K562 (cell line): ENCODE data around the gene SORBS2. TPM values are rescaled to one million over a fixed set of nuclear protein-coding genes. Genes with fewer than 3 reads are reported as not detected.
A peak's percentile ranks its signal among the peaks of the same experiment; 100 is the strongest.

Experiments
- ATAC-seq: fragments of 200-7000 bp; cut with Tn5 transposase; 3 replicates; pipeline ENCODE4 v1.9.1; 2020; ENCODE audit warnings: moderate library complexity
- BruUV-seq: library from RNA; stranded (reverse); fragments of 400-500 nt; replicated peaks from 2 replicates; lab custom pipeline; 2021; lab: Mats Ljungman, UMichigan
- CTCF ChIA-PET: fragments of 300-600 bp; formaldehyde crosslinking; extraction: SDS; loops from one replicate; lab custom pipeline; 2021; ENCODE audit warnings: low intra/inter-chr PET ratio; lab: Yijun Ruan, JAX
- POLR2A ChIA-PET: fragments of 300-600, 350-650 bp; sonication (Branson Sonifier 250); formaldehyde crosslinking; extraction: SDS; loops from one replicate; lab custom pipeline; 2021; ENCODE audit warnings: antibody characterized with exemption, inconsistent platforms; lab: Yijun Ruan, JAX
- DNase-seq, 4 experiments: peaks; one replicate each; pipeline versions ENCODE4 v3.0.0 to v3.0.0-alpha.2; 2011 to 2018; ENCODE audit warnings: low spot score in 3 of 4, mixed read lengths in 3 of 4; ENCODE audit errors: extremely low read depth in 1 of 4
- FAIRE-seq: peaks from 2 replicates; lab custom pipeline; 2011; peaks lifted over from hg19 to GRCh38; lab: Jason Lieb, UNC
- H2AFZ ChIP-seq: 2 replicates; pipeline ENCODE4 v1.6.0; 2011; ENCODE audit warnings: low read depth, low read length, control low read depth, inconsistent platforms
- H3K27ac ChIP-seq: fragments of 200-600 bp; 3 replicates; pipeline ENCODE4 v1.8.0; 2011; ENCODE audit warnings: low read depth, mild to moderate bottlenecking, control low read depth, inconsistent platforms, low read length, moderate library complexity, mixed read lengths; ENCODE audit errors: extremely low read depth
- H3K27me3 ChIP-seq, 2 experiments: fragments of 300-600 bp in 1 of 2; 2 replicates in 1 of 2; 3 replicates in 1 of 2; pipeline versions ENCODE4 v1.6.0 to v1.8.0; 2011; ENCODE audit warnings: inconsistent platforms in 2 of 2, low read length in 2 of 2, mild to moderate bottlenecking in 1 of 2, mixed read lengths in 1 of 2, moderate library complexity in 1 of 2; ENCODE audit not compliant: control insufficient read depth in 2 of 2, insufficient read depth in 2 of 2
- H3K36me3 ChIP-seq: fragments of 300-600 bp; 3 replicates; pipeline ENCODE4 v1.8.0; 2011; ENCODE audit warnings: mild to moderate bottlenecking, low read length, inconsistent platforms; ENCODE audit not compliant: control insufficient read depth, insufficient read depth
- H3K4me1 ChIP-seq, 2 experiments: fragments of 200-600 bp in 1 of 2; replicated peaks in 1 of 2; 2 replicates in 1 of 2; 3 replicates in 1 of 2; pipeline versions ENCODE4 v1.5.1 to v1.8.0; 2011; ENCODE audit warnings: inconsistent platforms in 2 of 2, low read length in 2 of 2, mild to moderate bottlenecking in 1 of 2, mixed read lengths in 1 of 2, moderate library complexity in 1 of 2; ENCODE audit not compliant: control insufficient read depth in 2 of 2, insufficient read depth in 2 of 2
- H3K4me2 ChIP-seq: 2 replicates; pipeline ENCODE4 v1.6.1; 2011; ENCODE audit warnings: low read length, control low read depth, inconsistent platforms, mixed read lengths; ENCODE audit not compliant: insufficient read depth
- H3K4me3 ChIP-seq: fragments of 200-600 bp; sonication (generic), shearing (Covaris generic); 2 replicates; pipeline ENCODE4 v1.5.1; 2016; ENCODE audit warnings: control low read depth, inconsistent platforms
- H3K79me2 ChIP-seq: fragments of 200-600 bp; 3 replicates; pipeline ENCODE4 v1.8.0; 2011; ENCODE audit warnings: low read length, inconsistent platforms; ENCODE audit not compliant: control insufficient read depth, insufficient read depth
- H3K9ac ChIP-seq, 2 experiments: 2 replicates each; pipeline versions ENCODE4 v1.6.0 to v1.6.1; 2011; ENCODE audit warnings: low read depth in 2 of 2, low read length in 2 of 2, control low read depth in 1 of 2, inconsistent platforms in 1 of 2, mild to moderate bottlenecking in 1 of 2, mixed read lengths in 1 of 2; ENCODE audit not compliant: insufficient read depth in 1 of 2
- H3K9me1 ChIP-seq: one replicate; pipeline ENCODE4 v1.6.0; 2011; ENCODE audit warnings: inconsistent platforms, mild to moderate bottlenecking, low read length, moderate library complexity; ENCODE audit not compliant: control insufficient read depth, insufficient read depth
- H3K9me3 ChIP-seq: replicated peaks from 2 replicates; pipeline ENCODE4 v1.5.1; 2011; ENCODE audit warnings: low read depth, low read length, inconsistent platforms; ENCODE audit not compliant: control insufficient read depth, insufficient read depth
- H4K20me1 ChIP-seq: replicated peaks from 2 replicates; pipeline ENCODE4 v1.6.1; 2011; ENCODE audit warnings: low read length, inconsistent platforms, mixed read lengths; ENCODE audit not compliant: control insufficient read depth, insufficient read depth
- CBX8 ChIP-seq: fragments of 200-600 bp; sonication (generic); IDR thresholded peaks from 2 replicates; pipeline ENCODE4 v1.6.1; 2012; ENCODE audit warnings: borderline replicate concordance, mixed run types, low read depth, mild to moderate bottlenecking, moderate library complexity, mixed read lengths, low read length, control low read depth, inconsistent platforms; ENCODE audit not compliant: poor library complexity, severe bottlenecking; ENCODE audit errors: extremely low read depth
- CHD4 ChIP-seq: fragments of 200-600 bp; sonication (generic); IDR thresholded peaks from 3 replicates; pipeline ENCODE4 v1.6.1; 2012; ENCODE audit warnings: low read depth, mild to moderate bottlenecking, mixed read lengths, low read length, inconsistent platforms; ENCODE audit not compliant: insufficient read depth, insufficient replicate concordance, poor library complexity, severe bottlenecking
- MEF2D ChIP-seq: conservative IDR thresholded peaks from 2 replicates; pipeline ENCODE4 v1.6.1; 2016; ENCODE audit warnings: low read depth, missing genetic modification characterization, missing compliant biosample characterization
- SIN3A ChIP-seq, 2 experiments: fragments of 150-350 bp in 1 of 2; IDR thresholded peaks; 2 replicates each; pipeline ENCODE4 v1.6.1; 2011 to 2016; ENCODE audit warnings: borderline replicate concordance in 2 of 2, low read depth in 2 of 2, low read length in 2 of 2, mild to moderate bottlenecking in 2 of 2, moderate library complexity in 2 of 2; ENCODE audit not compliant: control insufficient read depth in 1 of 2
- SMAD4 ChIP-seq: fragments of 250-450 bp; sonication (Bioruptor Pico); conservative IDR thresholded peaks from 2 replicates; pipeline ENCODE4 v1.8.0; 2021; ENCODE audit warnings: inconsistent platforms, mild to moderate bottlenecking, moderate library complexity
- TAF1 ChIP-seq: IDR thresholded peaks from 2 replicates; pipeline ENCODE4 v1.6.1; 2011; ENCODE audit warnings: mild to moderate bottlenecking, low read length, moderate library complexity; ENCODE audit not compliant: insufficient read depth, control insufficient read depth, severe bottlenecking; ENCODE audit errors: extremely low read depth
- ZNF583 ChIP-seq: fragments of 250-450 bp; sonication (Bioruptor Pico); IDR thresholded peaks from 2 replicates; pipeline ENCODE4 v1.4.0; 2020
- ZNF766 ChIP-seq: fragments of 200-800 bp; sonication (Bioruptor generic); conservative IDR thresholded peaks from 2 replicates; pipeline ENCODE4 v1.6.1; 2016; ENCODE audit warnings: missing genetic modification characterization, missing compliant biosample characterization
- WGBS: fragments of 100-300 bp; shearing (Covaris generic); methylation state at CpG from one replicate; pipeline ENCODE4 v1.1.6; 2016; ENCODE audit warnings: low coverage, mixed read lengths; ENCODE audit not compliant: insufficient coverage; ENCODE audit errors: missing lambda C conversion rate; 5-methylcytosine and 5-hydroxymethylcytosine counted together
- in situ Hi-C: fragments of 300-500 bp; cut with MboI; formaldehyde crosslinking; loops from 4 replicates; pipeline ENCODE4 v1.15.0; 2018; ENCODE audit warnings: inconsistent platforms, mixed read lengths
- intact Hi-C: fragments of 100-400 bp; cut with micrococcal nuclease; formaldehyde crosslinking; loops from 2 replicates; pipeline ENCODE4 v1.14.2; 2022
- polyA plus RNA-seq, 8 experiments: library from polyadenylated mRNA; depleted of rRNA in 4 of 8; stranded (reverse) in 5 of 8; unstranded in 3 of 8; fragments of >200 nt; fragmentation: Nextera tagmentation in 2 of 8; fragmentation: Illumina TruSeq in 1 of 8; extraction: Ambion mirVana in 2 of 8; extraction: Trizol in 1 of 8; gene quantifications; 2 replicates each; pipeline versions ENCODE4 v1.2.1 to v1.2.3, GENCODE V29; 2011 to 2014; ENCODE audit warnings: inconsistent platforms in 1 of 8, missing spikeins in 1 of 8
- total RNA-seq, 7 experiments: library from RNA; depleted of rRNA in 6 of 7; stranded (reverse); fragments of >200 nt in 6 of 7; fragmentation: Illumina TruSeq in 2 of 7; extraction: Trizol in 2 of 7; gene quantifications; 2 replicates each; pipeline versions ENCODE4 v1.2.1 to v1.2.3, GENCODE V29; 2011 to 2021; ENCODE audit warnings: low replicate concordance in 1 of 7
- TF ChIP-seq, protein P1 (sequence below): fragments of 450-650 bp; IDR thresholded peaks from one replicate; pipeline ENCODE4 v1.6.1; 2018; ENCODE audit warnings: mild to moderate bottlenecking, moderate library complexity; ENCODE audit not compliant: partially characterized antibody
- TF ChIP-seq, protein P2 (sequence below), 2 experiments: IDR thresholded peaks in 1 of 2; conservative IDR thresholded peaks in 1 of 2; 2 replicates each; pipeline ENCODE4 v1.6.1; 2016; ENCODE audit warnings: low read depth in 2 of 2, mild to moderate bottlenecking in 1 of 2, missing compliant biosample characterization in 1 of 2, missing genetic modification characterization in 1 of 2, moderate library complexity in 1 of 2
- TF ChIP-seq, protein P3 (sequence below): fragments of 200-800 bp; sonication (Bioruptor generic); IDR thresholded peaks from 2 replicates; pipeline ENCODE4 v1.6.1; 2017; ENCODE audit warnings: missing genetic modification characterization, missing compliant biosample characterization

SORBS2 gene
- total and polyA plus RNA-seq, 9 of the 15 experiments (the other 6 are each of a cell fraction or from before 2014, with no cell fraction given): 0.29 TPM; not detected in 8

DNA sequence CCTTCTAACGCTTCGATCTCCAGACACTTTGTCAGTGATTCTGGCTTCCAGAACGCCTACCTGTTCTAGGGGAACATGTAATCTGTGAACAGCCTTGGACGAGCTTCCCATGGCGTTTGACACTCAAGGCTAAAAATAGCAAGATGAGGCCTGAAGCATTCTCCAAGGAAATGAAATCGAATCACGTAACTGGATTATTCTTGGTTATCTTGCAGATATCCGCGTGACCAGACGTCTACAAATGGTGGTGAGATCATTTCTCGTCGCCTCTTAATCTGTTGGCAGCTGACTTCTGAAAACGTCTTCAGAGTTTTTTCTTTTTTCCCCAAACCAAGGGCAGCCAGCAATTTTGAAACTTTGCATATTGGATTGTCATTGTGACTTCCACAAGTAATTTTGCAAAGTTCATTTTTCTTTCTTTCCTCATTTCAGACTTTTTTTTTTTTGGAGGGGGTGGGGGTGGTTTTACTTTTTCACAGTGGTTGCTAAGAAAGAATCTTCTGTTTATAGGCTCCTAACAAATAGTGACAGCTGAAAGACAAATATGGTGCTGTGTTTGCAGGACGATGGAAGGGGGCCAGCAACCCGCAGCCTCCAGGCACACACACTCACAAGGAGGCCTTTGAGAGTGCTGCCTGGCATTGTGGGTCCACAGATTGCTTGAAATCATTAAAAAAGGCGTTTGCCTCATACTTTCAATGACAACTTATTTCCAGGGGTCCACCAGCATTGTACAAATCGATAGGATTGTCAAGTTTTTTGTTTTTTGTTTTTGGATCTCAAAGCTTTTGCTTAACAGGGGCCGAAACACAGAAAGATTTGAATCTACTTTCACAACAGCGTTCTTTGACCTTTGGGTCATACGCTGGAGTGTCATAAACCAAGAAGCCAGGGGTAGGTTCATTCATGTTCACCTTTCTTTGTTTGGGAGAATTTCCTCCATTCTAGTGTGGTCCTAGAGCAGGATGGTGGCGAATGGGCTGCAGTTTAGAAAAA, 244.3 kb downstream of the SORBS2 start:
- H3K27me3 ChIP-seq: no peaks in the 10 kb centered on the region
- ATAC-seq: no peak
- H3K9me1 ChIP-seq: no peaks in the 10 kb centered on the region
- no peak for FAIRE-seq
- H3K9me3 ChIP-seq: no peaks in the 10 kb centered on the region
- H3K4me2 ChIP-seq: no peak overlapping the region
- peaks cover 0 to 15% of the 10 kb centered on the region in 2 experiments; a peak in 4 of 5 replicates for H3K4me1 ChIP-seq
- ChIA-PET CTCF (no interaction called here), POLR2A (no interaction called here)
- H3K9ac ChIP-seq: no peak overlapping the region
- H3K36me3 ChIP-seq: no peaks in the 10 kb centered on the region
- no peaks in the 10 kb centered on the region for H4K20me1 ChIP-seq
- no peaks in the 10 kb centered on the region for H3K79me2 ChIP-seq
- peak overlapping the region; percentile 65 for H2AFZ ChIP-seq
- intact Hi-C loops: no loop called here
- BruUV-seq: no TSS peak
- in situ Hi-C loops: no loop called here
- 27% methylated on average over 21 of the region's 21 CpGs for WGBS
- no peak overlapping the region for H3K4me3 ChIP-seq
- H3K27ac ChIP-seq: no peak overlapping the region
- no peak for DNase-seq
- TF ChIP-seq MEF2D (tag) (peak; percentile 83; the same call in 1 of the 2 replicates), SIN3A (IDR thresholded peaks at IDR 0.05; ENCODE audit: borderline replicate concordance in 2 of 2, control insufficient read depth in 1 of 2, low read depth in 2 of 2, low read length in 2 of 2) (no peak), CHD4 (no peak), SMAD4 (CRISPR knock-in tag) (peak; percentile 55; the same call in 1 of the 2 replicates), CBX8 (no peak), ZNF766 (CRISPR knock-in tag) (no peak), TAF1 (no peak), ZNF583 (no peak)
- TF ChIP-seq, protein P1, sequence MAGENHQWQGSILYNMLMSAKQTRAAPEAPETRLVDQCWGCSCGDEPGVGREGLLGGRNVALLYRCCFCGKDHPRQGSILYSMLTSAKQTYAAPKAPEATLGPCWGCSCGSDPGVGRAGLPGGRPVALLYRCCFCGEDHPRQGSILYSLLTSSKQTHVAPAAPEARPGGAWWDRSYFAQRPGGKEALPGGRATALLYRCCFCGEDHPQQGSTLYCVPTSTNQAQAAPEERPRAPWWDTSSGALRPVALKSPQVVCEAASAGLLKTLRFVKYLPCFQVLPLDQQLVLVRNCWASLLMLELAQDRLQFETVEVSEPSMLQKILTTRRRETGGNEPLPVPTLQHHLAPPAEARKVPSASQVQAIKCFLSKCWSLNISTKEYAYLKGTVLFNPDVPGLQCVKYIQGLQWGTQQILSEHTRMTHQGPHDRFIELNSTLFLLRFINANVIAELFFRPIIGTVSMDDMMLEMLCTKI: no peak
- TF ChIP-seq, protein P2, sequence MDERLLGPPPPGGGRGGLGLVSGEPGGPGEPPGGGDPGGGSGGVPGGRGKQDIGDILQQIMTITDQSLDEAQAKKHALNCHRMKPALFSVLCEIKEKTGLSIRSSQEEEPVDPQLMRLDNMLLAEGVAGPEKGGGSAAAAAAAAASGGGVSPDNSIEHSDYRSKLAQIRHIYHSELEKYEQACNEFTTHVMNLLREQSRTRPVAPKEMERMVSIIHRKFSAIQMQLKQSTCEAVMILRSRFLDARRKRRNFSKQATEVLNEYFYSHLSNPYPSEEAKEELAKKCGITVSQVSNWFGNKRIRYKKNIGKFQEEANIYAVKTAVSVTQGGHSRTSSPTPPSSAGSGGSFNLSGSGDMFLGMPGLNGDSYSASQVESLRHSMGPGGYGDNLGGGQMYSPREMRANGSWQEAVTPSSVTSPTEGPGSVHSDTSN (CRISPR knock-in tag; IDR thresholded peaks at IDR 0.05; ENCODE audit: low read depth): no peak
- TF ChIP-seq, protein P2 (tag; conservative IDR thresholded peaks at IDR 0.05; ENCODE audit: low read depth): peak; percentile 36; the same call in 1 of the 2 replicates
- TF ChIP-seq, protein P3, sequence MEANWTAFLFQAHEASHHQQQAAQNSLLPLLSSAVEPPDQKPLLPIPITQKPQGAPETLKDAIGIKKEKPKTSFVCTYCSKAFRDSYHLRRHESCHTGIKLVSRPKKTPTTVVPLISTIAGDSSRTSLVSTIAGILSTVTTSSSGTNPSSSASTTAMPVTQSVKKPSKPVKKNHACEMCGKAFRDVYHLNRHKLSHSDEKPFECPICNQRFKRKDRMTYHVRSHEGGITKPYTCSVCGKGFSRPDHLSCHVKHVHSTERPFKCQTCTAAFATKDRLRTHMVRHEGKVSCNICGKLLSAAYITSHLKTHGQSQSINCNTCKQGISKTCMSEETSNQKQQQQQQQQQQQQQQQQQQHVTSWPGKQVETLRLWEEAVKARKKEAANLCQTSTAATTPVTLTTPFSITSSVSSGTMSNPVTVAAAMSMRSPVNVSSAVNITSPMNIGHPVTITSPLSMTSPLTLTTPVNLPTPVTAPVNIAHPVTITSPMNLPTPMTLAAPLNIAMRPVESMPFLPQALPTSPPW (CRISPR knock-in tag): peak; percentile 16; the same call in 1 of the 2 replicates
